Right lobe of liver (tissue), 4 donors: Measurements from ENCODE around the gene C10orf71.

Experiments
- POLR2A ChIP-seq: fragments of 450-650 bp; IDR thresholded peaks from one replicate; pipeline ENCODE4 v1.6.1; 2017; ENCODE audit warnings: antibody characterized with exemption, mild to moderate bottlenecking
- TF ChIP-seq, protein P1 (sequence below), 4 donors: fragments of 200-600 bp in 3 of 4; fragments of 450-650 bp in 1 of 4; IDR thresholded peaks; one replicate each; pipeline versions ENCODE4 v1.5.1 to v1.8.0; 2016 to 2022; ENCODE audit warnings: antibody characterized with exemption in 4 of 4, mild to moderate bottlenecking in 2 of 4
- donor health status: DM: no; HTN: no; CAD: no.
- donor health status: DM: no; HTN: no; CAD: no.
- donor health status: DM: no; HTN: yes; CAD: no.

DNA sequence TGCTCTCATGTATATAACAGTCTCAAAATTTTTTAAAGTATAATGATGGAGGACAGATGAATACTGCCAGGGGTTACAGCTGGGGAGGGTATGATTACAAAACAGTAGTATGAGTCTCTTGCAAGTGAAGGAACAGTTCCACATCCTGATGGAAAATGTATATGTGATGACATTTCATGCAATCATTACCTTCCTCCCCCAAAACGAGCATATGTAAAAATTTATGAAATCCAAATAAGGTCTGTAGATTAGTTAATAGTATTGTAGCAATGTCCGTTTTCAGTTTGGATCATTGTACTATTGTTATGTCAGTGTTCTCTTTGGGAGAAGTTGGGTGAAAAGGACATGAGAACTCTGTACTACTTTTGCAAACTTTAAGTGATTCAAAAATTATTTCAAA is 58.9 kb downstream of the C10orf71 start:
- TF ChIP-seq, protein P1, sequence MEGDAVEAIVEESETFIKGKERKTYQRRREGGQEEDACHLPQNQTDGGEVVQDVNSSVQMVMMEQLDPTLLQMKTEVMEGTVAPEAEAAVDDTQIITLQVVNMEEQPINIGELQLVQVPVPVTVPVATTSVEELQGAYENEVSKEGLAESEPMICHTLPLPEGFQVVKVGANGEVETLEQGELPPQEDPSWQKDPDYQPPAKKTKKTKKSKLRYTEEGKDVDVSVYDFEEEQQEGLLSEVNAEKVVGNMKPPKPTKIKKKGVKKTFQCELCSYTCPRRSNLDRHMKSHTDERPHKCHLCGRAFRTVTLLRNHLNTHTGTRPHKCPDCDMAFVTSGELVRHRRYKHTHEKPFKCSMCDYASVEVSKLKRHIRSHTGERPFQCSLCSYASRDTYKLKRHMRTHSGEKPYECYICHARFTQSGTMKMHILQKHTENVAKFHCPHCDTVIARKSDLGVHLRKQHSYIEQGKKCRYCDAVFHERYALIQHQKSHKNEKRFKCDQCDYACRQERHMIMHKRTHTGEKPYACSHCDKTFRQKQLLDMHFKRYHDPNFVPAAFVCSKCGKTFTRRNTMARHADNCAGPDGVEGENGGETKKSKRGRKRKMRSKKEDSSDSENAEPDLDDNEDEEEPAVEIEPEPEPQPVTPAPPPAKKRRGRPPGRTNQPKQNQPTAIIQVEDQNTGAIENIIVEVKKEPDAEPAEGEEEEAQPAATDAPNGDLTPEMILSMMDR (IDR thresholded peaks at IDR 0.05): no peak
- no peak for TF ChIP-seq POLR2A
